KOPT-K1 (cell line): ENCODE data around the gene PRKAR1B.

ENCODE experiments used
- H3K27ac ChIP-seq: fragments of 200-600 bp; sonication (generic); 2 replicates; pipeline ENCODE4 v1.5.1; 2016; ENCODE audit warnings: antibody characterized with exemption, mild to moderate bottlenecking, low read depth, low read length; ENCODE audit not compliant: poor library complexity, severe bottlenecking
- H3K36me3 ChIP-seq: fragments of 200-600 bp; sonication (generic); 2 replicates; pipeline ENCODE4 v1.5.1; 2017; ENCODE audit warnings: antibody characterized with exemption, mild to moderate bottlenecking, low read length, moderate library complexity; ENCODE audit not compliant: insufficient read depth
- H3K9me3 ChIP-seq: fragments of 200-600 bp; sonication (generic); 2 replicates; pipeline ENCODE4 v1.5.1; 2017; ENCODE audit warnings: antibody characterized with exemption, low read length, mild to moderate bottlenecking; ENCODE audit not compliant: insufficient read depth, poor library complexity, severe bottlenecking

The PRKAR1B gene

GRCh38 chr7:503575-504111, 223.4 kb downstream of the PRKAR1B start:
- no peak overlapping the region for H3K27ac ChIP-seq
- H3K36me3 ChIP-seq: no peaks in the 10 kb centered on the region

GRCh38 chr7:502296-502695, 224.8 kb downstream of the PRKAR1B start:
- Histone ChIP-seq H3K27ac (no peak overlapping the region), H3K36me3 (no peaks in the 10 kb centered on the region), H3K9me3 (no peaks in the 10 kb centered on the region)

More at GRCh38 chr7:503575-504111, 223.4 kb downstream of the PRKAR1B start:
- H3K9me3 ChIP-seq: no peaks in the 10 kb centered on the region

DNA sequence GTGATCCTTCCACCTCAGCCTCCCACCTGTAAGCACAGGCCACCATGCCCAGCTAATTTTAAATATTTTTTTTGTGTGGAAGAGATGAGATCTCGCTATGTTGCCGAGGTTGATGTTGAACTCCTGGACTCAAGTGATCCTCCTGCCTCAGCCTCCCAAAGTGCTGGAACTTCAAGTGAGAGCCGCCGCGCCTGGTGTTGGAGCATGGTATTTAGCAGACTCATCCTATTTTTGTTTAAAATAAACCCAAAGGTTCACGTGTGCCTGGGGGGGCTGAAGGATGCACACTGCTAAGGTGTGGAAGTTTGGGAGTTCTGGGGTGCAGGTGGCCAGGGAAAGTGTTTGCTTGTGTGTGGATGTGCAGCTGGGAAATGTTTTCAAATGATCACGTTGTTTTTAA, 225.6 kb downstream of the PRKAR1B start:
- no peak overlapping the region for H3K27ac ChIP-seq
- no peaks in the 10 kb centered on the region for H3K36me3 ChIP-seq
- no peaks in the 10 kb centered on the region for H3K9me3 ChIP-seq

DNA sequence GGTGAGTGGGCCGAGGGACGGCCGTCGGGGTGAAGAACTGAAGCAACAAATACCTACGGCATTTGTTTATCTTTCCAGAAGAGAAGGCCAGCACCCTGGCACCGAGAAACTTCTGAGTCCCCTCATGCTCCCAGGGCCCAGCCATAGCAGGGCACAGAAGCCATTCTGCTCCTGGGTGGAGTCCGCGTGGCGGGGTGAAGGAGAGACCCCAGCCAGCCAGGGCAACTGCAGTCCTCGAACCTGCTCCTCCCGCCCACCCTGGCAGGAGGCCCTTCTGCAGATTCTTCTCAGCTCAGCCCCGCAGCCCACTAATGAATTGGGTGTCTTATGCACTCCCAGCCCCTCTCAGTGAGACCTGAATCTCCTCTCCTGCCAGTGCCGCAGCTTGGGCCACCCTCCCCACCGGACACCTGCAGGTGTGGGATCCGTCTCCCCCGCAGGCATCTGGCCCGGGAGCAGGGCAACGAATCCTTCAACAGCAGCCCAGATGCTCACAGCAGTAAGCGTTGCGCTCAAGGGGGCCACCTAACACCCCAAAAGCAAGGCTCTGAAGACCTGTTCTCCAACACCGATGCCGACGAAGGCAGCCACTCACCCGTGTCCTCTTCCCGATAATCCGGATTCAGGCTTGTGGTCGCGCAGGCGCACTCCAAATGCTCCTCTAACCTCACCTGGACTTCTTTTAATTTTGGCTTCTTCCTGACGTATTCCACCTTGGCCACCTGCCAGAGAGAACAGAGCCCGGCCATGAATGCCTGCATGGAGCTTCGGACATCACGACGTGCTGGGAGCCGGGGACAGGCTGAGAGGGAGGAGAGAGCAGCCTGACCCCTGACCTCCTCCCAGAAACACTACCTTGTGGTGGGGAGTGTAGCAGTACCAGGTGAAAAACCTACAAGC, 226.3 kb downstream of the PRKAR1B start:
- Histone ChIP-seq H3K36me3 (no peaks in the 10 kb centered on the region), H3K9me3 (no peaks in the 10 kb centered on the region), H3K27ac (no peak overlapping the region)

- no peaks in the 10 kb centered on the region for H3K9me3 ChIP-seq
- H3K27ac ChIP-seq: no peak overlapping the region
- no peaks in the 10 kb centered on the region for H3K36me3 ChIP-seq
Measured at GRCh38 chr7:499853-500485, 227.1 kb downstream of the PRKAR1B start.
